GM23338 (cell line): ENCODE measurements around the gene COL4A5. TPM values are rescaled to one million over a fixed set of nuclear protein-coding genes. Genes with fewer than 3 reads are reported as not detected.

ENCODE experiments used
- ATAC-seq: fragments of 200-7000 bp; cut with Tn5 transposase; 3 replicates; pipeline ENCODE4 v1.9.1; 2020
- DNase-seq: peaks from one replicate; pipeline ENCODE4 v3.0.0-alpha.2; 2015; ENCODE audit warnings: low spot score
- H2AFZ ChIP-seq: fragments of 200-600 bp; sonication (generic); 2 replicates; pipeline ENCODE4 v1.8.0; 2016; ENCODE audit warnings: antibody characterized with exemption, mild to moderate bottlenecking, moderate library complexity
- H3F3A ChIP-seq: fragments of 200-600 bp; sonication (generic); replicated peaks from 2 replicates; pipeline ENCODE4 v1.8.0; 2017; ENCODE audit warnings: antibody characterized with exemption, mixed run types, low read depth
- H3K27ac ChIP-seq: fragments of 200-600 bp; sonication (generic); 2 replicates; pipeline ENCODE4 v1.6.1; 2016; ENCODE audit warnings: low read depth
- H3K27me3 ChIP-seq: fragments of 200-600 bp; sonication (generic); 2 replicates; pipeline ENCODE4 v1.8.0; 2016; ENCODE audit warnings: mild to moderate bottlenecking, mixed run types, moderate library complexity; ENCODE audit not compliant: insufficient read depth
- H3K36me3 ChIP-seq: fragments of 200-600 bp; sonication (generic); 2 replicates; pipeline ENCODE4 v1.8.0; 2016; ENCODE audit warnings: mild to moderate bottlenecking; ENCODE audit not compliant: insufficient read depth
- H3K4me1 ChIP-seq: fragments of 200-600 bp; sonication (generic); 2 replicates; pipeline ENCODE4 v1.8.0; 2016; ENCODE audit warnings: mild to moderate bottlenecking, moderate library complexity; ENCODE audit not compliant: insufficient read depth
- H3K4me2 ChIP-seq: fragments of 200-600 bp; sonication (generic); 2 replicates; pipeline ENCODE4 v1.7.1; 2017; ENCODE audit warnings: mixed run types
- H3K4me3 ChIP-seq: fragments of 200-600 bp; sonication (generic); 2 replicates; pipeline ENCODE4 v1.6.1; 2016; ENCODE audit warnings: mixed run types
- H3K79me2 ChIP-seq: fragments of 200-600 bp; sonication (generic); replicated peaks from 2 replicates; pipeline ENCODE4 v1.8.0; 2017; ENCODE audit warnings: mild to moderate bottlenecking; ENCODE audit not compliant: insufficient read depth
- H3K9me2 ChIP-seq: fragments of 200-600 bp; sonication (generic); 2 replicates; pipeline ENCODE4 v1.8.0; 2017; ENCODE audit not compliant: insufficient read depth
- H4K20me1 ChIP-seq: fragments of 200-600 bp; sonication (generic); replicated peaks from 2 replicates; pipeline ENCODE4 v1.8.0; 2017; ENCODE audit warnings: mild to moderate bottlenecking; ENCODE audit not compliant: insufficient read depth
- H3K27ac Mint-ChIP-seq: 2 replicates; pipeline ENCODE4 v1.8.0; 2020; ENCODE audit warnings: inconsistent platforms, mild to moderate bottlenecking, moderate library complexity, mixed read lengths
- H3K27me3 Mint-ChIP-seq: 3 replicates; pipeline ENCODE4 v1.8.0; 2022; ENCODE audit warnings: low read depth, mild to moderate bottlenecking, moderate library complexity, mixed read lengths, inconsistent platforms; ENCODE audit not compliant: insufficient read depth, poor library complexity
- H3K36me3 Mint-ChIP-seq: 3 replicates; pipeline ENCODE4 v1.8.0; 2021; ENCODE audit warnings: low read depth, mild to moderate bottlenecking, inconsistent platforms, moderate library complexity, mixed read lengths
- H3K4me1 Mint-ChIP-seq: 3 replicates; pipeline ENCODE4 v1.8.0; 2020; ENCODE audit warnings: mild to moderate bottlenecking, inconsistent platforms, mixed read lengths
- H3K4me3 Mint-ChIP-seq: 3 replicates; pipeline ENCODE4 v1.8.0; 2021; ENCODE audit warnings: moderate library complexity, mild to moderate bottlenecking, inconsistent platforms, mixed read lengths
- H3K9me3 Mint-ChIP-seq: 3 replicates; pipeline ENCODE4 v1.8.0; 2020; ENCODE audit warnings: moderate library complexity, mild to moderate bottlenecking, inconsistent platforms, mixed read lengths
- CREB1 ChIP-seq: fragments of 250-450 bp; sonication (Bioruptor Pico); IDR thresholded peaks from 2 replicates; pipeline ENCODE4 v1.5.0; 2020; ENCODE audit warnings: low read depth, mild to moderate bottlenecking, moderate library complexity
- EZH2phosphoT487 ChIP-seq: fragments of 200-600 bp; sonication (generic); IDR thresholded peaks from one replicate; pipeline ENCODE4 v1.8.1; 2018; ENCODE audit warnings: antibody characterized with exemption; ENCODE audit not compliant: unreplicated experiment
- REST ChIP-seq: IDR thresholded peaks from one replicate; pipeline ENCODE4 v1.6.1; 2018; ENCODE audit warnings: antibody characterized with exemption; ENCODE audit not compliant: unreplicated experiment
- ZNF114 ChIP-seq: fragments of 250-450 bp; sonication (Bioruptor Pico); IDR thresholded peaks from 2 replicates; pipeline ENCODE4 v1.5.0; 2020; ENCODE audit warnings: mild to moderate bottlenecking, moderate library complexity
- ZNF462 ChIP-seq: fragments of 250-450 bp; sonication (Bioruptor Pico); IDR thresholded peaks from 2 replicates; pipeline ENCODE4 v1.5.0; 2020; ENCODE audit warnings: mild to moderate bottlenecking, moderate library complexity
- polyA plus RNA-seq: library from polyadenylated mRNA; unstranded; fragments of >200 nt; fragmentation: Nextera tagmentation; extraction: Ambion mirVana; gene quantifications from 2 replicates; pipeline ENCODE4 v1.2.1, GENCODE V29; 2016
- total RNA-seq: library from RNA; depleted of rRNA; stranded (reverse); fragments of >200 nt; shearing (Covaris generic); gene quantifications from 2 replicates; pipeline ENCODE4 v1.2.3, GENCODE V29; 2014

Gene COL4A5
- total and polyA plus RNA-seq, 2 experiments from 2014 or later = 15.5 to 48.1 TPM

- no peak for TF ChIP-seq ZNF462
- no peak for TF ChIP-seq CREB1
These were observed 46.3 kb downstream of the COL4A5 start (continued) for GRCh38 chrX:108485960-108486359.

GRCh38 chrX:108494406-108495090 is 54.9 kb downstream of the COL4A5 start:
- Mint-ChIP-seq H3K27ac (no peak overlapping the region), H3K9me3 (no peaks in the 10 kb centered on the region), H3K36me3 (no peaks in the 10 kb centered on the region), H3K4me1 (peaks cover 3% of the 10 kb centered on the region; the same call in 2 of the 3 replicates), H3K27me3 (no peaks in the 10 kb centered on the region), H3K4me3 (no peak overlapping the region)
- H3K79me2 ChIP-seq = no peaks in the 10 kb centered on the region
- H4K20me1 ChIP-seq = no peaks in the 10 kb centered on the region
- H3K4me2 ChIP-seq = no peak overlapping the region
- H3K27ac ChIP-seq = no peak overlapping the region
- no peaks in the 10 kb centered on the region for H3K36me3 ChIP-seq
- peaks cover 5% of the 10 kb centered on the region; the same call in 1 of the 2 replicates for H3K4me1 ChIP-seq
- DNase-seq (no peak), ATAC-seq (no peak)
- no peak overlapping the region for H2AFZ ChIP-seq
- no peak overlapping the region for H3K4me3 ChIP-seq
- H3K27me3 ChIP-seq = no peaks in the 10 kb centered on the region
- no peaks in the 10 kb centered on the region for H3F3A ChIP-seq
- no peaks in the 10 kb centered on the region for H3K9me2 ChIP-seq
- TF ChIP-seq CREB1 (no peak), EZH2phosphoT487 (no peak), REST (no peak), ZNF114 (CRISPR knock-in tag) (no peak)
